ENCODE measurements around the gene REEP1. TPM values are rescaled to one million over a fixed set of nuclear protein-coding genes. Genes with fewer than 3 reads are reported as not detected.

Gene REEP1
- polyA plus RNA-seq, 2 of the 4 experiments (the other 2 are of a cell fraction), result 0.30 to 0.45 TPM

GRCh38 chr2:86357392-86357963 lies 20.1 kb upstream of the REEP1 start:
- TF ChIP-seq KDM5A (IDR thresholded peaks at IDR 0.05) (no peak), E2F6 (IDR thresholded peaks at IDR 0.05; ENCODE audit: borderline replicate concordance, low read depth) (no peak), USF2 (IDR thresholded peaks at IDR 0.05) (no peak), EP300 (IDR thresholded peaks at IDR 0.05) (no peak), JUNB (IDR thresholded peaks at IDR 0.05) (no peak), KDM1A (IDR thresholded peaks at IDR 0.05; ENCODE audit: low read depth) (no peak), TP53 (CRISPR knock-in tag; IDR thresholded peaks at IDR 0.05) (no peak), BHLHE40 (IDR thresholded peaks at IDR 0.05; ENCODE audit: low read depth, low read length) (no peak), PHF8 (IDR thresholded peaks at IDR 0.05; ENCODE audit: borderline replicate concordance, low read depth) (no peak), HOXB5 (CRISPR knock-in tag; IDR thresholded peaks at IDR 0.05) (no peak), PBX3 (IDR thresholded peaks at IDR 0.05) (no peak), POLR2AphosphoS2 (conservative IDR thresholded peaks at IDR 0.05; ENCODE audit: low read length) (no peak), GATA3 (IDR thresholded peaks at IDR 0.05; ENCODE audit: borderline replicate concordance) (no peak), NFE2L2 (conservative IDR thresholded peaks at IDR 0.05; ENCODE audit: low read length) (no peak), HOXA7 (CRISPR knock-in tag; IDR thresholded peaks at IDR 0.05) (no peak), RFX5 (IDR thresholded peaks at IDR 0.05) (no peak), EHMT2 (IDR thresholded peaks at IDR 0.05; ENCODE audit: low read depth) (no peak), POLR2A (IDR thresholded peaks at IDR 0.05; ENCODE audit: low read length) (no peak), CHD2 (IDR thresholded peaks at IDR 0.05; ENCODE audit: low read length, partially characterized antibody) (no peak), ELK1 (IDR thresholded peaks at IDR 0.05; ENCODE audit: low read depth, low read length) (no peak)
- WGBS (ENCODE audit: missing lambda C conversion rate), result 19% methylated on average over 5 of the region's 5 CpGs
- CTCF ChIA-PET, result interaction anchor here (0.9 to 2.9 kb wide), 4 partner anchors 9 to 23 kb away, joined by 3 to 16 read pairs (median 4); no protein-coding TSS in a partner anchor

GRCh38 chr2:86352727-86353221 lies 15.3 kb upstream of the REEP1 start:
- H3K27ac ChIP-seq, result no peak overlapping the region
- ChIA-PET CTCF (interaction anchor here (1.1 to 3.2 kb wide), 2 partner anchors 14 to 20 kb away, joined by 3 to 9 read pairs; no protein-coding TSS in a partner anchor), POLR2A (no interaction called here)
- no peak for ATAC-seq
- no peak for DNase-seq (ENCODE audit: low read depth in 1 of 2, low spot score in 1 of 2)
- peaks cover 9% of the 10 kb centered on the region; the same call in 2 of the 3 replicates for H3K4me1 ChIP-seq
- peaks cover 5% of the 10 kb centered on the region; the same call in 1 of the 3 replicates for H3K9me3 ChIP-seq
- TF ChIP-seq HES2 (IDR thresholded peaks at IDR 0.05) (no peak), CHD4 (IDR thresholded peaks at IDR 0.05; ENCODE audit: borderline replicate concordance) (no peak), EHF (CRISPR knock-in tag; IDR thresholded peaks at IDR 0.05) (no peak), REST (IDR thresholded peaks at IDR 0.05) (no peak), PBX3 (IDR thresholded peaks at IDR 0.05) (no peak), RCOR1 (IDR thresholded peaks at IDR 0.05; ENCODE audit: low read depth, low read length) (no peak), HOXB5 (CRISPR knock-in tag; IDR thresholded peaks at IDR 0.05) (no peak)
- peak overlapping the region; percentile 18; the same call in 1 of the 3 replicates for H3K4me2 ChIP-seq
- no peak for FAIRE-seq
- 29% methylated on average over 4 of the region's 4 CpGs for whole genome bisulfite sequencing (ENCODE audit: missing lambda C conversion rate)
- H3K4me3 ChIP-seq, result no peak overlapping the region

More at GRCh38 chr2:86357392-86357963, 20.1 kb upstream of the REEP1 start:
- DNase-seq (ENCODE audit: low read depth in 1 of 2, low spot score in 1 of 2), result no peak
- Histone ChIP-seq H3K9me3 (no peaks in the 10 kb centered on the region), H3K27ac (no peak overlapping the region), H3K4me3 (no peak overlapping the region), H3K4me2 (no peak overlapping the region), H3K4me1 (peaks cover 2% of the 10 kb centered on the region; the same call in 2 of the 3 replicates)
- POLR2A ChIA-PET, result no interaction called here
- no peak for ATAC-seq
- FAIRE-seq, result no peak
